ENCODE results near the gene ESD. TPM values are rescaled to one million over a fixed set of nuclear protein-coding genes. Genes with fewer than 3 reads are reported as not detected.
"Not testable (repeated sequence)": the region's sequence is repeated elsewhere in the genome, so short reads cannot be mapped to it uniquely, and the experiment has no call there.

The ESD gene
- total RNA-seq, 1 experiment from 2014 or later, result 78.3 TPM

- DNase-seq (ENCODE audit: low read depth), result no peak
These were observed 1.6 kb downstream of the ESD start for GRCh38 chr13:46795321-46795720.

GRCh38 chr13:46783504-46783903, 13.5 kb downstream of the ESD start:
- no peak for DNase-seq (ENCODE audit: low read depth)

- DNase-seq (ENCODE audit: low read depth), result no peak
These were observed 14.3 kb downstream of the ESD start for GRCh38 chr13:46782691-46783090.

- DNase-seq (ENCODE audit: low read depth), result no peak
These were observed 14.9 kb downstream of the ESD start for GRCh38 chr13:46782066-46782465.

- DNase-seq (ENCODE audit: low read depth), result no peak
These were observed 18.1 kb downstream of the ESD start for GRCh38 chr13:46778890-46779289.

GRCh38 chr13:46778095-46778494, 18.9 kb downstream of the ESD start:
- DNase-seq (ENCODE audit: low read depth), result no peak

- DNase-seq (ENCODE audit: low read depth), result no peak
These were observed 21.4 kb downstream of the ESD start for GRCh38 chr13:46775385-46776107.

- no peak for DNase-seq (ENCODE audit: low read depth)
These were observed 23.4 kb downstream of the ESD start for GRCh38 chr13:46773541-46773940.

- no peak for DNase-seq (ENCODE audit: low read depth)
These were observed 25.3 kb downstream of the ESD start for GRCh38 chr13:46771693-46772092.

- DNase-seq (ENCODE audit: low read depth), result not testable (repeated sequence)
These were observed 27.0 kb downstream of the ESD start for GRCh38 chr13:46769925-46770324.

GRCh38 chr13:46761866-46762265, 35.1 kb downstream of the ESD start:
- no peak for DNase-seq (ENCODE audit: low read depth)

GRCh38 chr13:46761174-46761573, 35.8 kb downstream of the ESD start:
- DNase-seq (ENCODE audit: low read depth), result no peak

GRCh38 chr13:46759846-46760245, 37.1 kb downstream of the ESD start:
- no peak for DNase-seq (ENCODE audit: low read depth)

- DNase-seq (ENCODE audit: low read depth), result no peak
These were observed 39.3 kb downstream of the ESD start for GRCh38 chr13:46757640-46758039.

GRCh38 chr13:46756977-46757376, 40.0 kb downstream of the ESD start:
- DNase-seq (ENCODE audit: low read depth), result no peak

- not testable (repeated sequence) for DNase-seq (ENCODE audit: low read depth)
These were observed 41.5 kb downstream of the ESD start for GRCh38 chr13:46755508-46755907.

- DNase-seq (ENCODE audit: low read depth), result no peak
These were observed 42.1 kb downstream of the ESD start for GRCh38 chr13:46754812-46755211.

- DNase-seq (ENCODE audit: low read depth), result no peak
These were observed 43.0 kb downstream of the ESD start for GRCh38 chr13:46753917-46754316.

- DNase-seq (ENCODE audit: low read depth), result no peak
These were observed 43.8 kb downstream of the ESD start for GRCh38 chr13:46753137-46753536.

GRCh38 chr13:46751811-46752635, 44.9 kb downstream of the ESD start:
- DNase-seq (ENCODE audit: low read depth), result no peak

GRCh38 chr13:46749951-46750350, 47.0 kb downstream of the ESD start:
- DNase-seq (ENCODE audit: low read depth), result no peak

GRCh38 chr13:46748300-46748699, 48.7 kb downstream of the ESD start:
- DNase-seq (ENCODE audit: low read depth), result no peak
